HG03558 (cell line): Measurements from ENCODE around the gene PRKAR1B.
A peak's percentile ranks its signal among the peaks of the same experiment; 100 is the strongest.

ENCODE experiments used
- ATAC-seq: cut with Tn5 transposase; IDR thresholded peaks from one replicate; pipeline ENCODE4 v1.9.1; 2021; ENCODE audit warnings: moderate number of reproducible peaks; ENCODE audit not compliant: unreplicated experiment; ENCODE audit errors: extremely low read depth

The PRKAR1B gene

GRCh38 chr7:742791-743190 lies 15.7 kb upstream of the PRKAR1B start:
- ATAC-seq, result no peak

- no peak for ATAC-seq
Measured at GRCh38 chr7:741850-742249, 14.8 kb upstream of the PRKAR1B start.

DNA sequence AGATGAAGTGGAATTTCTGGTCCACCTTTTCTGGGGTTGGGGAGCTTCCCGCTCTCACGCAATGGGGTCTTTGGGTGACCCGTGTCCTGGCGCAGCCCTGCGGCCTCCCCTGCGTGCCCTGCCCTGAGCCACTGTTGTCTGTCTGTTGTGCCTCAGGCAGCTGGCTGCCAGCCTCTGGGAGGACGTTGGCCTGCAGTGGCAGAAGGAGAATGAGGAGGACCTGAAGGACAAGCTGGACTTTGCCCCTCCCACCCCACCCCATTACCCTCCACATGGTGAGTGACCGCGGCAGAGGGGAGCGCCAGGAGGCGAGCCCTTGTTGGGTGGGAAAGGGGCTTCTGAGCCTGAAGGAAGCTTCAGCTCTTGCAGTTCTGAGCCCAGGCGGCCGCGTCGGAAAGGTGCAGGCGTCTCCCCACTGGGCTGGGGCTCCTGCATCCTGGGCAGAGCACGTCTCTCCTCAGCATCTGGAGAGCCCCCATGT lies 14.2 kb upstream of the PRKAR1B start:
- no peak for ATAC-seq

DNA sequence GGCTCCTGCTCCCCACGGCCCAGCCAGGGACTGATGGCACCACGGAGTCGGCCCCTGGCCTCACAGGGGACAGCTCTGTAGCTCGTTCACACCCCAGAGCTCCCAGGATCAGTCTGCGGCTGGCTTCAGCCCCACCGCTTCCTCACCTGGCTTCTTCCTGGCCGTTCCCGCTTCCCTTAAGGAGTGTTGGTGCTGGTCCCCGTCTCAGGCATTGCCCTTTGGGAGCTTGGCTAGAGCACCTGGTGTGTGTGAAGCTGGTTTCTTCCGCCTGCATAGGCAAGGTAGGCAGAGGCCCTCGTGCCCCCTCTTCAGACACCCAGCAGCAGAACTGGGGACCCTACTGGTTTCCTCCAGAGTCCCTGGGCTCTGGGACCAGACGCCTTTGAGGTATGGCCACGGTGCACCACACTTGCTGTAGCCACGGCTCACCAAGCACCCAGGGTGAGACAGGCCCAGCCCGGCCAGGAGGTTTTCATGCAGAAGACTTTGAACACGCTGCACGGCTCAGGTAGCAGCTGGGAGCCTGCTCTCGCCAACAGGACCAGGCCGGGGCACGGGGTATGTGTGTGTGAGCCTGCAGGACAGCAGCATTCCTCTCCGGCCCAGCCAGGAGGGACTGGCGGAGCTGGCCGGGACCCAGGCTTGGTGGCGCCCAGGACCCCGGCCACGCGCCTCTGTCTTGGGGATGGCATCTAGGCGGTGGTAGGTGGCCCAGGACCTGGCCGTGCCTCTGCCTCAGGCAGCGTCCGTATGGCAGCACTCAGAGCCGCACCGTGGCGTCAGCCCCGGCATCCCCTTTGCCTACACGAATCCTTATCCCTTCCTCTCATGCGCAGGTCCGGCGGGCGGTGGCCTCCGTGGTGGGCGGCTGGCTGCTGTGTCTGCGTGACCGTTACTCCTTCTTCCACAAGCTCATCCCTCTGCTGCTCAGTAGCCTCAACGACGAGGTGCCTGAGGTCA lies 13.2 kb upstream of the PRKAR1B start:
- no peak for ATAC-seq

DNA sequence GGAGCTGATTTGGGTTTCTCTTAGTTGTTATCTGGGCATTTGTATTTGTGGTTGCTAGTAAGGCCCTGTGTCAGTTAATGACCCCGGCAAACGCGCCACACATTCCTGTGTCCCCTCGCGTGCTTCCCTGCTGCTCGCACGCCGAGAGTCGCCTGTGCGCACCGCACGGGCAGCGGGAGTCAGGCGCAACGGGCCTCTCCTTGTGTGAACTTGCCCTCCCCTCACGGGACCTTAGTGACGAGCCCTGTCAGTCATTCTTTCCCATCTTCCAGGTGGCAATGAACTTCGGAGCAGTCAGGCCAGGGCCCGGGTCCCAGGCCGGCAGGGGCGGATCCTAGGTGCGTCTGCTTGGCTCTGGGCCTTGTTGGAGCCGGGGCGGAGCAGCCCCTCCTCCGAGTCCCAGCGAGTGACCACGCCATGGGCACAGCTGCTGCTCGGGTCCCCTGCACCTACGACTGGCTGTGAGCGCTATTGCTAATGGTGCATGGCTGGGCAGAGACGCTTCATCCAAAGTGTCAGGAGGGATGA lies 12.4 kb upstream of the PRKAR1B start:
- no peak for ATAC-seq

GRCh38 chr7:738723-739454 lies 11.8 kb upstream of the PRKAR1B start:
- no peak for ATAC-seq

DNA sequence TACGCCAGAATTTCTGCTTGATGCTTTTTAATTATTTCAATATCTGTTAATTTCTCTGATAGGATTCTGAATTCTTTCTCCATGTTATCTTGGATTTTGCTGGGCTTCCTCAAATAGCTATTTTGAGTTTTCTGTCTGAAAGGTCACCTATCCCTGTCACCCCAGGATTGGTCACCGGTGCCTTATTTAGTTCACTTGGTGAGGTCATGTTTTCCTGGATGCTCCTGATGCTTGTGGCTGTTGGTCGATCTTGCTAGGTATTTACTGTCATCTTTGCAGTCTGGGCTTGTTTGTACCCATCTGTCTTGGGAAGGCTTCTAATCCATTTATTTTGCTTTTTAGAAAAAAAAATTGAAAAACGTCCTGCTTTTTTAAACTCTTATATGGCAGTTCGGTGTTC lies 11.2 kb upstream of the PRKAR1B start:
- no peak for ATAC-seq

DNA sequence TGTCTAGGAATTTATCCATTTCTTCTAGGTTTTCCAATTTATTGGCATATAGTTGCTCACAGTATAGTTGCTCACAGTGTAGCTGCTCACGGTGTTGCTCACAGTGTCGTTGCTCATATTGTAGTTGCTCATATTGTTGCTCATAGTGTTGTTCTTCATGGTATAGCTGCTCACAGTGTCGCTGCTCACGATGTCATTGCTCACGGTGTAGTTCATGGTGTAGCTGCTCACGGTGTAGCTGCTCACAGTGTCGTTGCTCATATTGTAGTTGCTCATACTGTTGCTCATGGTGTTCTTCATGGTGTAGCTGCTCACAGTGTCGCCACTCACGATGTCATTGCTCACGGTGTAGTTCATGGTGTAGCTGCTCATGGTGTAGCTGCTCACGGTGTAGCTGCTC lies 7.7 kb upstream of the PRKAR1B start:
- no peak for ATAC-seq

DNA sequence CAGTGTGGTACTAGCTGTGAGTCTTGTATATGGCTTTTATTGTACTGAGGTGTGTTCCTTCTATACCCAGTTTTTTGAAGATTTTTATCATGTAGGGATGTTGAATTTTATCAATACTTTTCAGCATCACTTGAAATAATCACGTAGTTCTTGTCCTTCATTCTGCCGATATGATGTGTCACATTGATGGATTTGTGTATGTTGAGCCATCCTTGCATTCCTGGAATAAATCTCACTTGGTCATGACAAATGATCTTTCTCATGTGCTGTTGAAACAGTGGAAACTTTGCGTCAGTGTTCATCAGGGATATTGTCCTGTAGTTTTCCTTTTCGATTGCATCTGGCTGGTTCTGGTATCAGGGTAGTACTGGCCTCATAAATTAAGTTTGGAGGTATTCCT lies 7.1 kb upstream of the PRKAR1B start:
- no peak for ATAC-seq

DNA sequence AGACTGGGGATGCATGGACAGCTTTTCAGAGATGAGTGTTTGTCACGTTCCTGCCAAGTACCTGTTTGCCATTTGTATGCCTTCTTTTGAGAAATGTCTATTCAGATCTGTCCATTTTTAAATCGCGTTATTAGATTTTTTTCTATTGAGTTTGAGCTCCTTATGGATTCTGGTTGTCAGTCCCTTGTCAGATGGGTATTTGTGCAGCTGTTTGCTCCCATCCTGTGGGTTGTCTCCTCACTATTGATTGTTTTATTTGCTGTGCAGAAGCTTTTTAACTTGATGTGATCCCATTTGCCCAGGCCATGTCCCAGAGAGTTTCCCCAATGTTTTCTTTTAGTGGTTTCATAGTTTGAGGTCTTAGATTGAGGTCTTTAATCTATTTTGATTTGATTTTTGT lies 5.5 kb upstream of the PRKAR1B start:
- no peak for ATAC-seq

DNA sequence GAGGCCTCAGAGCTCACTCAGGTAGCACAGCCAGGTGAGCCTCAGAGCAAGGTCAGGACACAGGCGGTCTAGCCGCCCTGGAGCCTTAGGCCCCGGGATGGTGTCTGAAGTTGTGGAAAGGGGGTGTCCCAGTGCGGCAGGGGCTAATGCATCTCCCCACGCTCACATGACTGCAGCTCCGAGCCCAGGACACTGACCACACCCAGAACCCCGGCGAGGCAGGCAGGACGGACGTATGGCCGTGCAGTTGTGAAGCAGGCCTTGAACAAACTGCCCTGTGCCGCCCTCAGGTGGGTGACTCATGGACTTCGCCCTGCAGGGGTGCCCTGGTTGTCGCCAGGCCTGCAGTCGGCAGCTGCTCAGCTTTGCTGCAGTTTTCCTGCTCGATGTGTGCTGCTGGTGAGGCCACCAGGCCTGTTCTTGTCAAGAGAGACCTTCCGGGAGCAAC lies 5.0 kb upstream of the PRKAR1B start:
- ATAC-seq, result no peak

GRCh38 chr7:731440-732085 lies 4.5 kb upstream of the PRKAR1B start:
- ATAC-seq, result no peak

DNA sequence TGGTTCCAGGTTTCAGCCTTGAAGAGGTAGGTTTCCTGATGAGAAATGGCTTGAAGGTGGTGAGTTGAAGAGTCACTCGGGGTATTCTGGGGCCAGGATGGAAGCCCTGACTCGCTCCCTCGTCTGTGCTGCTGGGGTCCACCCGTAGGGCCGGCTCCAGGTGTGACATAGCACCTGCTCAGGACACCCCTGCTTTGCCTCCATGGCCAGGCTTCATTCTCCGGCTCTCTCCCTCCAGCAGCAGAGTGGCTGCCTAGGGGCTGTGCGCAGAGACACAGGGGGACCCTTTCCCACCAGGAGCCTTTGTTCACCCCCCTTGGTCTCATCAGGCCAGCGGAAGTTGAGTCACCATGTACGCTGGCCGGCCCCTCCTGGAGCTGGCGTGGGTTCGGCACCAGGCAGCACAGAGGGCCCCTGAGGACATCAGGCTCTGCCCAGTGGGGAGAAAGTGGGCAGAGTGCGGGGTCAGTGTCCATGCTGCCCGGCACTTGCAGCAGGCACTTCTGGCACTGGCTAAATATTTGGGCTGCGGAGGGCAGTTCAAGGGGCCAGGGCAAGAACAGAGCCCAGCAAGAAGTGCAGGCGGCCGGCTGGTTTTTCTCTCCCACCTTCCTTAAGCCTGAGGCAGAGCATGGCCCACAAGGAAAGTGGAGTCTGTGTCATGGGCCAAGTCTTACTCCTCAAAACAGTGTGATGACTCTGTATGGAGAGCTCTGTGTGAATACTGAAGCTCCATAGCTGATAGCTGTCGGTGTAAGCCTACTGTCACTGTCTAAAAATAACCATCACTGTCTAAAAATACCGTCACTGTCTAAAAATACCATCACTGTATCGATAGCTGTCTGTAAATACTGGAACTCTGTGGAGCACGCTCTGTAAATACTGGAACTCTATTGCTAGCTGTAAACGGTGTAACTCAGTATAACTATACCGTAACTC lies 3.7 kb upstream of the PRKAR1B start:
- no peak for ATAC-seq

GRCh38 chr7:729140-730000 lies 2.3 kb upstream of the PRKAR1B start:
- no peak for ATAC-seq

GRCh38 chr7:728602-729001 lies 1.5 kb upstream of the PRKAR1B start:
- no peak for ATAC-seq

- ATAC-seq, result no peak
Measured at GRCh38 chr7:727806-728460, 852 bp upstream of the PRKAR1B start.

DNA sequence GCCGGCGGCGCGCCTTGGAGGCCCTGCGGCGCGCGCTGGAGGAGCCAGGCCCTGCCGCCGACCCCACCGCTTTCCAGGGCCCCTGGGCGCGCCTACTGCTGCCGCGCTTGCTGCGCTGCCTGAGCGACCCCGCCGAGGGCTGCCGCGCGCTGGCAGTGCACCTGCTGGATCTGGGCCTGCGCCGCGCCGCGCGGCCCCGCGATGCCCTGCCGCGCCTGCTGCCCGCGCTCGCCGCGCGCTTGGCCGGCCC lies 302 bp downstream of the PRKAR1B start:
- ATAC-seq, result peak; percentile 7

DNA sequence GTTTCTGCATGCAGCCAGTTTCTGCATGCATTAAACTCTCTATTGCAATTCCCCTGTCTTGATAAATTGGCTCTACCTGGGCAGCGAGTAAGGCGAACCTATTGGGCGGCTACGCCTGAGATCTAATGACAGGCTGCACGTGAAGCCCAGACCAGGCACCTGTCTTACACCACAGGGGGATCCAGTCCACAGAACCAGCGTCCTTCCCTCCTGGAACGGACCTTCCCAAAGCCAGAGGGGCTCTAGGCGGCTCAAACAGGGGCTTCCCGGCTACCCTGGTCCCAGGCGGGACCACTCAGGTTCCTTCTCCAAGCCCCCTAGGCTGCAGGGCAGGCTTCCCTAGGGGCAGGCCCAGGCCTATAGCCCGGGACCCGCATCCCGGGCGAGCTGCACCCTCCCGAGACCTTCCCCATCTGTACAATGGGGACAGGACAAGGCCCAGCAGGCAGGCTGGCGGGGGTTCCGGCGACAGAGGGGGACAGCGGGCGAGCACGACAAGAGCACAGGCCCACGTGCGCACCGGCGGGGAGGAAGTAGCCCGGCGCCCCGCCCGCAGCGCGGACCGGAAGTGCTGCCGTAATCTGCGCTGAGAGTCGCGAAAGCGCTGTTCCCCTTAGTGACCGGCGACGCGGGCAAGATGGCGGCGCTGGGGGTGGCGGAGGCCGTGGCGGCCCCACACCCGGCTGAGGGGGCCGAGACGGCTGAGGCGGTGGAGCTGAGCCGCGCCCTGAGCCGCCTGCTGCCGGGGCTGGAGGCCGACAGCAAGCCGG lies 812 bp downstream of the PRKAR1B start, which contains the start of gene DNAAF5:
Gene DNAAF5 (plus strand): TSS at position 616 of the 770 bp plus-strand sequence. CDS start 22 bp downstream, at position 638.
- ATAC-seq, result peak; percentile 51
